ENCODE results near the gene EIF4H. TPM values are rescaled to one million over a fixed set of nuclear protein-coding genes. Genes with fewer than 3 reads are reported as not detected.
"Not testable (repeated sequence)": the region's sequence is repeated elsewhere in the genome, so short reads cannot be mapped to it uniquely, and the experiment has no call there.

Gene EIF4H
- total RNA-seq, 8 experiments from 2014 or later, result 203 to 351 (median 241) TPM

DNA sequence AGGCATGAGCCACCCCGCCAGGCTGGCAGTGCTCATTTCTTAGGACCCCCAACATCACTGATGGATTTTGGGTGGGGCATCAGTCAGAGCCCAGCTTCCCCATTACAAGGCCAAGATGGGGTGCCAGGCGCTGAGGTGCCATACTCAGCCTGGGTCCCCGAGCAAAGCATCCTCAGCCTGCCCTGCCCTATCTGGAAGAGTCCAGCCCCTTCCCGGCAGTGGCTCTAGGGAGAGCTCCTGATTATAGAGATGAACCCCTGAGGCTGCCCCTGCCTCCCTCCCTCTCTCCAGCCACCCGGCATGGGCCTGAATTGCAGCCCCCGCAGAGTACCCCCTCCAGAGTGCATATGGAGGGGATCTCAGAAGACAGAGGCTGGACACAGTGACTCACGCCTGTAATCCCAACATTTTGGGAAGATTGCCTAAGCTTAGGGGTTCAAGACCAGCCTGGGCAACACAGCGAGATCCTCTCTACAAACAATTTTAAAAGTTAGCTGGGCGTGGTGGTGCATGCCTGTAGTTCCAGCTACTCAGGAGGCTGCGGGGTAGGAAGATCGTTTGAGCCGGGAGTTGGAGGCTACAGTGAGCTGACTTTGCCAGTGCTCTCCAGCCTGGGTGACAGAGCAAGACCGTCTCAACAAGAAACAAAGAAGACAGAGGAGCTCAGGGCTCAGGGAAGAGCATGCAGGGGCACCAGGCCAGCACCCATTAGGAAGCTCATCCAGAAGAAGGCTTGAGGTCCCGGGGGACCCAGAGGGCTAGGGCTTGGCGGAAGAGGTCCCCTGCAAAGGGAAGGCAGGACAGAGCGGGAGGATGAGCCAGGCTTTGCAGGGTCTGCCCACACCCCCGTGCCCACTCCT lies 48.9 kb downstream of the EIF4H start:
- WGBS, 10 experiments, result 78 to 100% (median 91%) methylated on average over 1 to 6 of the region's 17 CpGs; no CpG with 5 or more reads in 4 of the 10 experiments
- Histone ChIP-seq H3K4me3 (no peak overlapping the region), H3K4me1 (replicated peaks in 1 of 2) (no peaks in the 10 kb centered on the region), H3K27ac (no peak overlapping the region)
- in situ Hi-C loops (cut with MboI; ENCODE audit: low pct_unique_long_range_greater_than_20kb in 2 of 9, low sequenced_read_pairs in 9 of 9, unreplicated experiment in 9 of 9), result loop anchor here in 4 of 9 experiments (25.0 kb wide), 2 partner anchors 164 to 361 kb away; partner anchors contain the start of gene TMEM270 (in 1 of the 4)
- ATAC-seq (replicated peaks in 6 of 8), result no peak

DNA sequence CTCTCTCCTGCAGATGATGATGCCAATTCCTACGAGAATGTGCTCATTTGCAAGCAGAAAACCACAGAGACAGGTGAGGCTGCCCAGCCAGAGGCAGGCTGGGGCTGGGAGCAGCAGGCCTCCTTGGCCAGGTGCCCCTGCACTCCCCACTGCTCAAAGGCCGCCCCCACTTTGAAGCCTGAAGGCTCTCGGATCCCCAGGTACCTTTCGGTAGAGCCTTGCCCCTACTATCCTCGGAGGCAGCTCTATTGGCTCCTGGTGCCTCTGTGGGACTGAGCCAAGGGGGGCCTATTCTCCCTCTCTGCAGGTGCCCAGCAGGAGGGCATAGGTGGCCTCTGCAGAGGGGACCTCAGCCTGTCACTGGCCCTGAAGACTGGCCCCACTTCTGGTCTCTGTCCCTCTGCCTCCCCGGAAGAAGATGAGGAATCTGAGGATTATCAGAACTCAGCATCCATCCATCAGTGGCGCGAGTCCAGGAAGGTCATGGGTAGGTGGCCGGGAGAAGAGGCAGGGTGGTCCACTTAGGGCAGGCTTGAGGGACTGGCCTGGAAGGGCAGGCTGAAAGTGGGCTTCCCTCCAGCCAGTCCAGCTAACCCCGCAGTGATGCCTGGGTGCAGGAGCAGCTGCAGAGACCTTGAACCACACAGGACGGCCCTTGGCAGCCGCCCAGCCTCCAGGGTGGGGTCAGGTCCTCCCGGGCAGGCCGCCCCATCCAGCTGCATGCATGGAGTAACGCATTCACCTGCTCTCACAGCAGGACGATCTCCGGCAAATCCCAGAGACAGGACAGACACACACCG lies 49.8 kb downstream of the EIF4H start:
- ATAC-seq (replicated peaks in 6 of 8), result peak in 5 of 8 experiments; percentile 12 to 88 (median 26)
- WGBS, 10 experiments, result 80 to 100% (median 91%) methylated on average over 1 to 9 of the region's 18 CpGs; no CpG with 5 or more reads in 6 of the 10 experiments
- in situ Hi-C loops (cut with MboI; ENCODE audit: low pct_unique_long_range_greater_than_20kb in 2 of 9, low sequenced_read_pairs in 9 of 9, unreplicated experiment in 9 of 9), result loop anchor here in 4 of 9 experiments (25.0 kb wide), 2 partner anchors 163 to 362 kb away; partner anchors contain the start of gene TMEM270 (in 1 of the 4)
- no peaks in the 10 kb centered on the region for H3K4me1 ChIP-seq (replicated peaks in 1 of 2)
- H3K4me3 ChIP-seq, result no peak overlapping the region
- no peak overlapping the region for H3K27ac ChIP-seq

DNA sequence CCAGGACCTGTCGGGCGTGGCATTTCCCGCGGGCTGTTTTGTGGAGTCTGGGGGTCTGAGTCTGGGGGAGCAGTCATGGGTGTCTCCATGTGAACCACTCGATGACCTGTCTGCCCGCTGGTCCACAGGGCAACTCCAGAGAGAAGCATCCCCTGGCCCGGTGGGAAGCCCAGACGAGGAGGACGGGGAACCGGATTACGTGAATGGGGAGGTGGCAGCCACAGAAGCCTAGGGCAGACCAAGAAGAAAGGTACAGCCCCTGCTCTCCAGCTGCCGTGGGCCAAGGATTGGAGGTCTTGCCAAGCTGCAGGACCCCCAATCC lies 50.3 kb downstream of the EIF4H start:
- no peak overlapping the region for H3K27ac ChIP-seq
- ATAC-seq (replicated peaks in 6 of 8), result no peak
- in situ Hi-C loops (cut with MboI; ENCODE audit: low pct_unique_long_range_greater_than_20kb in 2 of 9, low sequenced_read_pairs in 9 of 9, unreplicated experiment in 9 of 9), result loop anchor here in 4 of 9 experiments (25.0 kb wide), 2 partner anchors 163 to 362 kb away; partner anchors contain the start of gene TMEM270 (in 1 of the 4)
- WGBS, 10 experiments, result 0 to 100% (median 88%) methylated on average over 1 to 5 of the region's 12 CpGs; no CpG with 5 or more reads in 6 of the 10 experiments
- no peaks in the 10 kb centered on the region for H3K4me1 ChIP-seq (replicated peaks in 1 of 2)
- H3K4me3 ChIP-seq, result no peak overlapping the region

DNA sequence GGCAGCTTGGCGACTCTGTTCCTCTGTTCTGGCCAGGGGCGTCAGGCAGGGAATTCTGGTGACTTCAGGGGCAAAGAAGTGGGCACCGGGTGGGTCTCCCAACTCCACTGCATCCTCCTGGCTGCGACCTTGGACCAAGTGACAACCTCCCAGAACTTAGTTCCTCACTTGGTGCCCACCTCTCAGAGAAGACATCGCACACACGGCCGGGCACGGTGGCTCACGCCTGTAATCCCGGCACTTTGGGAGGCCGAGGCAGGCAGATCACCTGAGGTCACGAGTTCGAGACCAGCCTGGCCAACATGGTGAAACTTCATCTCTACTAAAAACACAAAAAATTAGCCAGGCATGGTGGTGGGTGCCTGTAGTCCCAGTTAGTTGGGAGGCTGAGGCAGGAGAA lies 50.8 kb downstream of the EIF4H start:
- not testable (repeated sequence) for H3K4me3 ChIP-seq; ATAC-seq (replicated peaks in 6 of 8); H3K4me1 ChIP-seq (replicated peaks in 1 of 2); H3K27ac ChIP-seq
- in situ Hi-C loops (cut with MboI; ENCODE audit: low pct_unique_long_range_greater_than_20kb in 2 of 9, low sequenced_read_pairs in 9 of 9, unreplicated experiment in 9 of 9), result loop anchor here in 4 of 9 experiments (25.0 kb wide), 2 partner anchors 162 to 363 kb away; partner anchors contain the start of gene TMEM270 (in 1 of the 4)
- WGBS, 10 experiments, result 83 to 99% (median 94%) methylated on average over 1 to 9 of the region's 13 CpGs; no CpG with 5 or more reads in 7 of the 10 experiments

- no peak for ATAC-seq (replicated peaks in 6 of 8)
- no peak overlapping the region for H3K4me3 ChIP-seq
- in situ Hi-C loops (cut with MboI; ENCODE audit: low pct_unique_long_range_greater_than_20kb in 2 of 9, low sequenced_read_pairs in 9 of 9, unreplicated experiment in 9 of 9), result no loop called here
- H3K27ac ChIP-seq, result no peak overlapping the region
- H3K4me1 ChIP-seq (replicated peaks in 1 of 2), result no peaks in the 10 kb centered on the region
- WGBS, 10 experiments, result 81 to 100% (median 94%) methylated on average over 1 to 8 of the region's 12 CpGs; no CpG with 5 or more reads in 4 of the 10 experiments
These were observed 51.2 kb downstream of the EIF4H start for GRCh38 chr7:74225400-74225799.

DNA sequence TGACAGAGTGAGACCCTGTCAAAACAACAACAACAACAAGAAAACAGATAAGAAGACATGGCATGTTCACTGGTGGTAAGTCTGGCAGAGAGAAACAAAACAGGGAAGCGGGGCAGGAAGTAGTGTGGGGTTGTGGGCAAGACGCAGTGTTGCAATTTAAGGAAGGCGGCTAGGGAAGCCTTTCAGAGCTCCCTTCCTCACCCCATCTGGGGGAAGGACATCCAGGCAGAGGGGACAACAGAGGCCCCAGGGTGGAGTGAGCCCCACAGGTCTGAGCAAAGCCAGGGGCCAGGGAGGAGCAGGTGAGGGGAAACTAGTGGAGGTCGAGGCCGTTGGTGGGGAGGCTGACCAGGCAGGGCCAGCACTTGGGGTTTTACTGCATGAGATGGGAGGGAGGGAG lies 52.5 kb downstream of the EIF4H start:
- H3K27ac ChIP-seq, result no peak overlapping the region
- WGBS, 10 experiments, result 83 to 100% (median 100%) methylated on average over 1 to 3 of the region's 5 CpGs; no CpG with 5 or more reads in 4 of the 10 experiments
- in situ Hi-C loops (cut with MboI; ENCODE audit: low pct_unique_long_range_greater_than_20kb in 2 of 9, low sequenced_read_pairs in 9 of 9, unreplicated experiment in 9 of 9), result no loop called here
- no peaks in the 10 kb centered on the region for H3K4me1 ChIP-seq (replicated peaks in 1 of 2)
- ATAC-seq (replicated peaks in 6 of 8), result no peak
- H3K4me3 ChIP-seq, result no peak overlapping the region

DNA sequence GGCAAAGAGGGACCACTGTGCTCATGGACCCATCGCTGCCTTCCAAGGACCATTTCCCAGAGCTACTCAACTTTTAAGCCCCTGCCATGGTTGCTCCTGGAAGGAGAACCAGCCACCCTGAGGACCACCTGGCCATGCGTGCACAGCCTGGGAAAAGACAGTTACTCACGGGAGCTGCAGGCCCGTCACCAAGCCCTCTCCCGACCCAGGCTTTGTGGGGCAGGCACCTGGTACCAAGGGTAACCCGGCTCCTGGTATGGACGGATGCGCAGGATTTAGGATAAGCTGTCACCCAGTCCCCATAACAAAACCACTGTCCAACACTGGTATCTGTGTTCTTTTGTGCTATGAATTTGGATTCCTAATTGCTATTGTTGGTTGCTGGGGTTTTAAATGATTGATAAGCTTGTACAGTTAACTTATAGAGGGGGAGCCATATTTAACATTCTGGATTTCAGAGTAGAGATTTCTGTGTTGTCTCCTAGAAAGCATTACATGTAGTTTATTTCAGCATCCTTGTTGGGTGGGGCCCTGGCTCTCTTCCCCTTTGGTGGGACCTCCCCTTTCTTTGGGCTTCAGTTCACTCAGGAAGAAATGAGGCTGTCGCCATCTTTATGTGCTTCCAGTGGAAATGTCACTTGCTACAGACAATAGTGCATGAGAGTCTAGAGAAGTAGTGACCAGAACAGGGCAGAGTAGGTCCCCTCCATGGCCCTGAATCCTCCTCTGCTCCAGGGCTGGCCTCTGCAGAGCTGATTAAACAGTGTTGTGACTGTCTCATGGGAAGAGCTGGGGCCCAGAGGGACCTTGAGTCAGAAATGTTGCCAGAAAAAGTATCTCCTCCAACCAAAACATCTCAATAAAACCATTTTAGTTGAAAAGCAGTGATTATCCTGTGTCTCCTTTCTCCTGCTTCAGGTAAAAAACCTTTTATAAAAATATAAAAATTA lies 55.1 kb downstream of the EIF4H start:
- ATAC-seq (replicated peaks in 6 of 8), result no peak
- in situ Hi-C loops (cut with MboI; ENCODE audit: low pct_unique_long_range_greater_than_20kb in 2 of 9, low sequenced_read_pairs in 9 of 9, unreplicated experiment in 9 of 9), result no loop called here
- Histone ChIP-seq H3K4me3 (no peak overlapping the region), H3K4me1 (replicated peaks in 1 of 2) (no peaks in the 10 kb centered on the region), H3K27ac (no peak overlapping the region)
- WGBS, 10 experiments, result 20 to 100% (median 100%) methylated on average over 1 to 4 of the region's 9 CpGs; no CpG with 5 or more reads in 4 of the 10 experiments

GRCh38 chr7:74230446-74231231 lies 56.5 kb downstream of the EIF4H start:
- H3K4me3 ChIP-seq, result no peak overlapping the region
- H3K27ac ChIP-seq, result no peak overlapping the region
- WGBS, 10 experiments, result 92 to 100% (median 100%) methylated on average over 2 to 10 of the region's 15 CpGs
- in situ Hi-C loops (cut with MboI; ENCODE audit: low pct_unique_long_range_greater_than_20kb in 2 of 9, low sequenced_read_pairs in 9 of 9, unreplicated experiment in 9 of 9), result no loop called here
- ATAC-seq (replicated peaks in 6 of 8), result no peak
- H3K4me1 ChIP-seq (replicated peaks in 1 of 2), result no peaks in the 10 kb centered on the region

DNA sequence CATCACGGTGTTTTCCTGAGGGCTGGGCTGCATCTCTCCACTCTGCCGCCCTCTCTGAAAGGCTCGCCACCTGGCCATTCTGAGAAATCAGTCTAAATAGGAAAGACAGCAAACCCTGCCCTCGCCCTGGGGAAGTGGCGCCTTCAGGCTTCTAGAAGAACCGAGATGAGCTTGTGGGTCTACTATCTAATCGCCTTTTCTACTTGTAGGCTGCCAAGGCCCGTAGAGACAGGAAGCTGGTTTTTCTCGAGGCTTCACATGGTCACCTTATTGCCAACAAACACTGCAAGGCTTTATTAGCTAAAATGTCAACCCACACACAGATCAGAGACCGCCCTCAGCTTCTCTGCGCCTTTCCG lies 57.1 kb downstream of the EIF4H start:
- Histone ChIP-seq H3K27ac (no peak overlapping the region), H3K4me1 (replicated peaks in 1 of 2) (no peaks in the 10 kb centered on the region), H3K4me3 (no peak overlapping the region)
- WGBS, 10 experiments, result 80 to 100% (median 95%) methylated on average over 2 to 7 of the region's 12 CpGs; no CpG with 5 or more reads in 1 of the 10 experiments
- in situ Hi-C loops (cut with MboI; ENCODE audit: low pct_unique_long_range_greater_than_20kb in 2 of 9, low sequenced_read_pairs in 9 of 9, unreplicated experiment in 9 of 9), result no loop called here
- ATAC-seq (replicated peaks in 6 of 8), result no peak

DNA sequence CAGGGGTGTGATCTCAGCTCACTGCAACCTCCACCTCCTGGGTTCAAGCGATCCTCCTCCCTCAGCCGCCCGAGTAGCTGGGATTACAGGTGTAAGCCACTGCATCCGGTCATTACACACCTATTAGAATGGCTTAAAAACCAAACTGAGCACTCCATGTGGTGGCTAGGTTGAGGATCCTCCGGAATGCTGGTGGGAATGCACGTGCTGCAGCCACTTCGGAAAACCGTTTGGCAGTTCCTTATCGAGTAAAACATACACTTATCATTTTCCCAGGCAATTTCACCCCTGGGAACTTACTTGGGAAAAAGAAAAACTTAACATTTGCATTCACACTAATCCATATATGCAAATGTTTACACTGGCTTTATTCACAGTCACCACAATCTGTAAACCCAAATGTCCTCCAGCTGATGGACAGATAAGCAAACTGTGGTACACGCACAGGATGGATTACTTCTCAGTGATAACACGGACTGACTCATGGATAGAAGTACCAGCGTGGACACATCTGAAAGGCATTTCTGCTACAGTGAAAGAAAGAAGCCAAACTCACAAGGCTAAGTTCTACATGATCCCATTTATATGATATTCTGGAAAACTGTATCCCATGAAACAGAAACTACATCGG lies 59.6 kb downstream of the EIF4H start:
- ATAC-seq (replicated peaks in 6 of 8), result peak in 3 of 8 experiments; percentile 27 to 81 (median 41)
- in situ Hi-C loops (cut with MboI; ENCODE audit: low pct_unique_long_range_greater_than_20kb in 2 of 9, low sequenced_read_pairs in 9 of 9, unreplicated experiment in 9 of 9), result no loop called here
- H3K4me1 ChIP-seq (replicated peaks in 1 of 2), result no peaks in the 10 kb centered on the region
- 60 to 100% (median 82%) methylated on average over 1 to 11 of the region's 13 CpGs for WGBS, 10 experiments
- no peak overlapping the region for H3K27ac ChIP-seq
- H3K4me3 ChIP-seq, result no peak overlapping the region

GRCh38 chr7:74235518-74236268 lies 61.5 kb downstream of the EIF4H start:
- in situ Hi-C loops (cut with MboI; ENCODE audit: low pct_unique_long_range_greater_than_20kb in 2 of 9, low sequenced_read_pairs in 9 of 9, unreplicated experiment in 9 of 9), result no loop called here
- WGBS, 10 experiments, result 80 to 100% (median 92%) methylated on average over 1 to 6 of the region's 8 CpGs; no CpG with 5 or more reads in 2 of the 10 experiments
- ATAC-seq (replicated peaks in 6 of 8), result peak in 3 of 8 experiments; percentile 16 to 89 (median 65)

More at GRCh38 chr7:74235518-74236268, 61.5 kb downstream of the EIF4H start:
- Histone ChIP-seq H3K4me1 (replicated peaks in 1 of 2) (no peaks in the 10 kb centered on the region), H3K27ac (no peak overlapping the region), H3K4me3 (no peak overlapping the region)
